Transverse colon (tissue), 4 donors: ENCODE data around the gene NUDCD2. TPM values are rescaled to one million over a fixed set of nuclear protein-coding genes. Genes with fewer than 3 reads are reported as not detected.
"Not testable (repeated sequence)": the region's sequence is repeated elsewhere in the genome, so short reads cannot be mapped to it uniquely, and the experiment has no call there.

Experiments used
- DNase-seq: peaks from one replicate; pipeline ENCODE4 v3.0.0-alpha.2; 2019
- H3K27ac ChIP-seq, 4 donors: fragments of 200-600 bp; sonication (generic); 2 replicates each; pipeline ENCODE4 v1.5.1; 2016 to 2018; ENCODE audit warnings: inconsistent platforms in 4 of 4
- H3K27me3 ChIP-seq: fragments of 200-600 bp; sonication (generic); 2 replicates; pipeline ENCODE4 v1.5.1; 2017; ENCODE audit warnings: inconsistent platforms
- H3K36me3 ChIP-seq, 4 donors: fragments of 200-600 bp; sonication (generic); 2 replicates each; pipeline ENCODE4 v1.5.1; 2017 to 2019; ENCODE audit warnings: inconsistent platforms in 4 of 4
- H3K4me1 ChIP-seq, 4 donors: fragments of 200-600 bp; sonication (generic); 2 replicates each; pipeline ENCODE4 v1.5.1; 2017 to 2020; ENCODE audit warnings: inconsistent platforms in 4 of 4
- H3K4me3 ChIP-seq, 4 donors: fragments of 200-600 bp; sonication (generic); 1 replicate in 1 of 4; 2 replicates in 3 of 4; pipeline versions ENCODE4 v1.5.1 to v1.6.1; 2017 to 2019; ENCODE audit warnings: inconsistent platforms in 4 of 4
- H3K9me3 ChIP-seq, 2 donors: fragments of 200-600 bp; sonication (generic); 2 replicates each; pipeline ENCODE4 v1.5.1; 2017 to 2019; ENCODE audit warnings: inconsistent platforms in 2 of 2
- CTCF ChIP-seq, 5 experiments: fragments of 200-600 bp in 3 of 5; fragments of 450-650 bp in 2 of 5; sonication (generic) in 3 of 5; IDR thresholded peaks; 1 replicate in 2 of 5; 2 replicates in 3 of 5; pipeline ENCODE4 v1.5.1; 2016 to 2017; ENCODE audit warnings: antibody characterized with exemption in 5 of 5, inconsistent platforms in 3 of 5, mild to moderate bottlenecking in 2 of 5, moderate library complexity in 1 of 5
- EP300 ChIP-seq: sonication (generic); formaldehyde crosslinking; IDR thresholded peaks from one replicate; pipeline ENCODE4 v1.6.1; 2017; ENCODE audit warnings: antibody characterized with exemption, low read depth
- POLR2A ChIP-seq: fragments of 450-650 bp; IDR thresholded peaks from one replicate; pipeline ENCODE4 v1.6.1; 2016; ENCODE audit warnings: antibody characterized with exemption, mild to moderate bottlenecking, moderate library complexity
- POLR2AphosphoS5 ChIP-seq, 3 donors: sonication (generic); formaldehyde crosslinking; IDR thresholded peaks; one replicate each; pipeline ENCODE4 v1.6.1; 2016; ENCODE audit warnings: antibody characterized with exemption in 3 of 3
- WGBS, 2 donors: methylation state at CpG; one replicate each; pipeline ENCODE4 v1.1.5; 2018; ENCODE audit warnings: low coverage in 1 of 2; 5-methylcytosine and 5-hydroxymethylcytosine counted together
- in situ Hi-C, 4 donors: fragments of 200-750 bp; cut with MboI; loops; one replicate each; pipeline versions ENCODE4 v1.15.0 to v1.15.1; 2017; ENCODE audit warnings: low sequenced_read_pairs in 3 of 4, low pct_ligation_motif_present in 1 of 4, low pct_unique_long_range_greater_than_20kb in 1 of 4
- intact Hi-C: fragments of 100-400 bp; cut with DNase I; formaldehyde crosslinking; loops from one replicate; pipeline ENCODE4 v1.15.1; 2023; ENCODE audit warnings: low total_unique reads
- total RNA-seq, 4 donors: library from RNA; depleted of rRNA; stranded (reverse); fragments of >200 nt; gene quantifications; one replicate each; pipeline ENCODE4 v1.1.0, GENCODE V29; 2016

NUDCD2 gene
- total RNA-seq, 4 donors from 2014 or later, result 1.5 to 6.2 (median 3.1) TPM

GRCh38 chr5:163434401-163434866 lies 25.5 kb downstream of the NUDCD2 start:
- intact Hi-C loops (no loop called here), in situ Hi-C loops (no loop called here)
- peak overlapping the region; percentile 42 to 72 (median 64) for H3K27ac ChIP-seq
- no peak overlapping the region for H3K4me3 ChIP-seq
- no peaks in the 10 kb centered on the region for H3K36me3 ChIP-seq
- peaks cover 9 to 61% (median 27%) of the 10 kb centered on the region in 4 donors for H3K4me1 ChIP-seq
- WGBS, 2 donors, result 20 to 36% methylated on average over 2 to 3 of the region's 3 CpGs
- no peaks in the 10 kb centered on the region for H3K27me3 ChIP-seq
- peak; percentile 45 for DNase-seq
- H3K9me3 ChIP-seq, result no peaks in the 10 kb centered on the region
- TF ChIP-seq CTCF (IDR thresholded peaks at IDR 0.05) (no peak), POLR2AphosphoS5 (IDR thresholded peaks at IDR 0.05) (peak in 1 of 3 donors; percentile 30)

GRCh38 chr5:163433271-163433670 lies 26.6 kb downstream of the NUDCD2 start:
- DNase-seq, result peak; percentile 32
- in situ Hi-C loops, result no loop called here
- H3K4me1 ChIP-seq, result peaks cover under 1 to 49% (median 19%) of the 10 kb centered on the region in 4 donors
- no peaks in the 10 kb centered on the region for H3K9me3 ChIP-seq
- H3K4me3 ChIP-seq, result no peak overlapping the region
- H3K27ac ChIP-seq, result peak overlapping the region in 3 of 4 donors; percentile 60 to 72 (median 68)
- no peak for TF ChIP-seq POLR2A
- no peak for TF ChIP-seq CTCF (IDR thresholded peaks at IDR 0.05)
- TF ChIP-seq EP300, result no peak
- no peak for TF ChIP-seq POLR2AphosphoS5 (IDR thresholded peaks at IDR 0.05)
- no peaks in the 10 kb centered on the region for H3K36me3 ChIP-seq
- WGBS, 2 donors, result 18 to 39% methylated on average over 5 of the region's 5 CpGs
- intact Hi-C loops, result no loop called here
- H3K27me3 ChIP-seq, result no peaks in the 10 kb centered on the region

- peaks cover 0 to 47% (median 19%) of the 10 kb centered on the region in 4 donors for H3K4me1 ChIP-seq
- intact Hi-C loops (no loop called here), in situ Hi-C loops (no loop called here)
- TF ChIP-seq POLR2A (no peak), EP300 (no peak), POLR2AphosphoS5 (IDR thresholded peaks at IDR 0.05) (no peak), CTCF (IDR thresholded peaks at IDR 0.05) (no peak)
- no peaks in the 10 kb centered on the region for H3K36me3 ChIP-seq
- no peak overlapping the region for H3K4me3 ChIP-seq
- peak overlapping the region in 3 of 4 donors; percentile 27 to 72 (median 68) for H3K27ac ChIP-seq
- no peak for DNase-seq
- WGBS, 2 donors, result 57 to 61% methylated on average over 1 of the region's 1 CpG
- H3K9me3 ChIP-seq, result no peaks in the 10 kb centered on the region
- no peaks in the 10 kb centered on the region for H3K27me3 ChIP-seq
Observed at GRCh38 chr5:163432544-163432943, 27.4 kb downstream of the NUDCD2 start.

- H3K27ac ChIP-seq, DNase-seq, intact Hi-C loops, H3K4me1 ChIP-seq, H3K27me3 ChIP-seq, H3K9me3 ChIP-seq, H3K36me3 ChIP-seq, in situ Hi-C loops, H3K4me3 ChIP-seq: not testable (repeated sequence)
- WGBS, 2 donors, result 48 to 60% methylated on average over 4 of the region's 4 CpGs
Observed at GRCh38 chr5:163426128-163426527, 33.8 kb downstream of the NUDCD2 start.

- 97 to 100% methylated on average over 1 of the region's 1 CpG for WGBS, 2 donors
- TF ChIP-seq POLR2A (no peak), POLR2AphosphoS5 (IDR thresholded peaks at IDR 0.05) (no peak), CTCF (IDR thresholded peaks at IDR 0.05) (no peak), EP300 (no peak)
- in situ Hi-C loops, result no loop called here
Observed at GRCh38 chr5:163424836-163425235, 35.1 kb downstream of the NUDCD2 start.

GRCh38 chr5:163415673-163416072 lies 44.2 kb downstream of the NUDCD2 start:
- DNase-seq, in situ Hi-C loops, H3K27ac ChIP-seq, intact Hi-C loops, H3K4me3 ChIP-seq, H3K4me1 ChIP-seq, H3K9me3 ChIP-seq, H3K27me3 ChIP-seq, H3K36me3 ChIP-seq: not testable (repeated sequence)
- WGBS, 2 donors, result 53 to 60% methylated on average over 8 to 15 of the region's 15 CpGs

More at GRCh38 chr5:163424836-163425235, 35.1 kb downstream of the NUDCD2 start:
- H3K4me3 ChIP-seq, result no peak overlapping the region
- DNase-seq, result no peak
- no peaks in the 10 kb centered on the region for H3K4me1 ChIP-seq
- intact Hi-C loops, result no loop called here
- H3K9me3 ChIP-seq, result no peaks in the 10 kb centered on the region
- no peaks in the 10 kb centered on the region for H3K36me3 ChIP-seq
- no peak overlapping the region for H3K27ac ChIP-seq
- H3K27me3 ChIP-seq, result no peaks in the 10 kb centered on the region
